GM18870 (cell line): Measurements from ENCODE around the gene NRBF2.
"Not testable (repeated sequence)": the region's sequence is repeated elsewhere in the genome, so short reads cannot be mapped to it uniquely, and the experiment has no call there.

Experiments used
- ATAC-seq: cut with Tn5 transposase; IDR thresholded peaks from one replicate; pipeline ENCODE4 v1.9.1; 2021; ENCODE audit warnings: moderate library complexity; ENCODE audit not compliant: unreplicated experiment

NRBF2 gene

GRCh38 chr10:63133056-63133820 is at the start of gene NRBF2:
NRBF2 (plus strand) TSS chr10:63133328; CDS start chr10:63133471, 143 bp downstream.
- ATAC-seq = peak; percentile 93

GRCh38 chr10:63083406-63083805 is 49.7 kb upstream of the NRBF2 start:
- not testable (repeated sequence) for ATAC-seq

GRCh38 chr10:63083904-63084689 is 49.0 kb upstream of the NRBF2 start:
- ATAC-seq = peak; percentile 79

GRCh38 chr10:63084690-63085382 is 48.3 kb upstream of the NRBF2 start:
- ATAC-seq = no peak

GRCh38 chr10:63093227-63093626 is 39.9 kb upstream of the NRBF2 start:
- no peak for ATAC-seq

- ATAC-seq = no peak
Observed at GRCh38 chr10:63094405-63094804, 38.7 kb upstream of the NRBF2 start.

- ATAC-seq = no peak
Observed at GRCh38 chr10:63094881-63095280, 38.2 kb upstream of the NRBF2 start.

- ATAC-seq = no peak
Observed at GRCh38 chr10:63099734-63100133, 33.4 kb upstream of the NRBF2 start.

- not testable (repeated sequence) for ATAC-seq
Observed at GRCh38 chr10:63101091-63101490, 32.0 kb upstream of the NRBF2 start.

- ATAC-seq = not testable (repeated sequence)
Observed at GRCh38 chr10:63102279-63102883, 30.7 kb upstream of the NRBF2 start.

- ATAC-seq = not testable (repeated sequence)
Observed at GRCh38 chr10:63103178-63103577, 29.9 kb upstream of the NRBF2 start.

GRCh38 chr10:63103971-63104409 is 29.1 kb upstream of the NRBF2 start:
- ATAC-seq = no peak

- no peak for ATAC-seq
Observed at GRCh38 chr10:63105225-63106110, 27.7 kb upstream of the NRBF2 start.

GRCh38 chr10:63106111-63106755 is 26.9 kb upstream of the NRBF2 start:
- no peak for ATAC-seq

GRCh38 chr10:63107943-63108437 is 25.1 kb upstream of the NRBF2 start:
- no peak for ATAC-seq

- no peak for ATAC-seq
Observed at GRCh38 chr10:63110940-63111339, 22.2 kb upstream of the NRBF2 start.

- ATAC-seq = no peak
Observed at GRCh38 chr10:63114031-63114814, 18.9 kb upstream of the NRBF2 start.

- no peak for ATAC-seq
Observed at GRCh38 chr10:63115732-63116383, 17.3 kb upstream of the NRBF2 start.
